Measurements from ENCODE around the gene RAP1GAP. TPM values are rescaled to one million over a fixed set of nuclear protein-coding genes. Genes with fewer than 3 reads are reported as not detected.

RAP1GAP gene
- total and polyA plus RNA-seq, 9 of the 15 experiments (the other 6 are each of a cell fraction or from before 2014, with no cell fraction given), result 0.29 to 30.2 (median 19.2) TPM

GRCh38 chr1:21618561-21619374, 50.4 kb downstream of the RAP1GAP start (continued):
- TF ChIP-seq ARID3B (CRISPR knock-in tag; IDR thresholded peaks at IDR 0.05; ENCODE audit: borderline replicate concordance), result no peak
- TF ChIP-seq EWSR1 (IDR thresholded peaks at IDR 0.05; ENCODE audit: borderline replicate concordance, low read depth, partially characterized antibody), result no peak
- TF ChIP-seq ID3 (CRISPR knock-in tag; IDR thresholded peaks at IDR 0.05), result no peak
- TF ChIP-seq ID3 (tag; IDR thresholded peaks at IDR 0.05), result no peak
- TF ChIP-seq SMC3 (conservative IDR thresholded peaks at IDR 0.05; ENCODE audit: insufficient read depth, low read depth, low read length), result 0 out of 2 replicates have a peak, but pooled peaks have one; percentile 6
- no peak for TF ChIP-seq NCOA1 (IDR thresholded peaks at IDR 0.05; ENCODE audit: low read depth)
- no peak for TF ChIP-seq NR2F6 (CRISPR knock-in tag; IDR thresholded peaks at IDR 0.05)
- TF ChIP-seq ZNF609 (CRISPR knock-in tag; IDR thresholded peaks at IDR 0.05; ENCODE audit: borderline replicate concordance), result no peak
- TF ChIP-seq TSHZ1 (CRISPR knock-in tag; IDR thresholded peaks at IDR 0.05), result no peak
- TF ChIP-seq BMI1 (IDR thresholded peaks at IDR 0.05; ENCODE audit: low read length), result no peak
- no peak for TF ChIP-seq PBX2 (CRISPR knock-in tag; IDR thresholded peaks at IDR 0.05; ENCODE audit: low read depth)
- TF ChIP-seq PBX2 (tag; conservative IDR thresholded peaks at IDR 0.05; ENCODE audit: low read depth), result no peak
- no peak; the same call in 1 of the 2 replicates for TF ChIP-seq RAD51 (IDR thresholded peaks at IDR 0.05; ENCODE audit: borderline replicate concordance, low read depth)

All from K562 (cell line).